ENCODE measurements around the gene MRPS18A. TPM values are rescaled to one million over a fixed set of nuclear protein-coding genes. Genes with fewer than 3 reads are reported as not detected.

Gene MRPS18A
- total and polyA plus RNA-seq, 9 of the 15 experiments (the other 6 are each of a cell fraction or from before 2014, with no cell fraction given) = 87.5 to 243 (median 125) TPM

DNA sequence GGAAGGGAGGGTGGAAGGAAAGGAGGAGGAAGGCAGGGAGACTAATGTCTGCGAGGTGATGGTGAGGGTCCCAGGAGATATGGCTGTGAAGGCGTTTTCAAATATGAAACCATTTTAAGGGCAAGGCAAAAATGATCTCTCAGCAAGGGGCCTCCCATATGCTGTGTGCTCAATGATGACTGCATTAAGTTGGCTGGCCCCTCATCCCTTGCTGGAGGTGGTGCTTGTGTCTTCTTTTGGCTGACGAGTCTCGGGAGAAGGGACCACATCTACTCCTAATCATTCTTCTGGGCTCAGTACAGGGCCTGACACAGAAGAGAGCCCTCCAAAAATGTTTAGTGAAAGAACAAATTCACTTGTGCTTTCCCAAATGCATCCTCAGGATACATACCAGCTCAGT is 23.0 kb upstream of the MRPS18A start (continued):
- TF ChIP-seq, protein P1, sequence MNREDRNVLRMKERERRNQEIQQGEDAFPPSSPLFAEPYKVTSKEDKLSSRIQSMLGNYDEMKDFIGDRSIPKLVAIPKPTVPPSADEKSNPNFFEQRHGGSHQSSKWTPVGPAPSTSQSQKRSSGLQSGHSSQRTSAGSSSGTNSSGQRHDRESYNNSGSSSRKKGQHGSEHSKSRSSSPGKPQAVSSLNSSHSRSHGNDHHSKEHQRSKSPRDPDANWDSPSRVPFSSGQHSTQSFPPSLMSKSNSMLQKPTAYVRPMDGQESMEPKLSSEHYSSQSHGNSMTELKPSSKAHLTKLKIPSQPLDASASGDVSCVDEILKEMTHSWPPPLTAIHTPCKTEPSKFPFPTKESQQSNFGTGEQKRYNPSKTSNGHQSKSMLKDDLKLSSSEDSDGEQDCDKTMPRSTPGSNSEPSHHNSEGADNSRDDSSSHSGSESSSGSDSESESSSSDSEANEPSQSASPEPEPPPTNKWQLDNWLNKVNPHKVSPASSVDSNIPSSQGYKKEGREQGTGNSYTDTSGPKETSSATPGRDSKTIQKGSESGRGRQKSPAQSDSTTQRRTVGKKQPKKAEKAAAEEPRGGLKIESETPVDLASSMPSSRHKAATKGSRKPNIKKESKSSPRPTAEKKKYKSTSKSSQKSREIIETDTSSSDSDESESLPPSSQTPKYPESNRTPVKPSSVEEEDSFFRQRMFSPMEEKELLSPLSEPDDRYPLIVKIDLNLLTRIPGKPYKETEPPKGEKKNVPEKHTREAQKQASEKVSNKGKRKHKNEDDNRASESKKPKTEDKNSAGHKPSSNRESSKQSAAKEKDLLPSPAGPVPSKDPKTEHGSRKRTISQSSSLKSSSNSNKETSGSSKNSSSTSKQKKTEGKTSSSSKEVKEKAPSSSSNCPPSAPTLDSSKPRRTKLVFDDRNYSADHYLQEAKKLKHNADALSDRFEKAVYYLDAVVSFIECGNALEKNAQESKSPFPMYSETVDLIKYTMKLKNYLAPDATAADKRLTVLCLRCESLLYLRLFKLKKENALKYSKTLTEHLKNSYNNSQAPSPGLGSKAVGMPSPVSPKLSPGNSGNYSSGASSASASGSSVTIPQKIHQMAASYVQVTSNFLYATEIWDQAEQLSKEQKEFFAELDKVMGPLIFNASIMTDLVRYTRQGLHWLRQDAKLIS (CRISPR knock-in tag; IDR thresholded peaks at IDR 0.05) = no peak
- TF ChIP-seq, protein P2, sequence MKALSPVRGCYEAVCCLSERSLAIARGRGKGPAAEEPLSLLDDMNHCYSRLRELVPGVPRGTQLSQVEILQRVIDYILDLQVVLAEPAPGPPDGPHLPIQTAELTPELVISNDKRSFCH (CRISPR knock-in tag; IDR thresholded peaks at IDR 0.05) = no peak
- TF ChIP-seq, protein P2 (tag; IDR thresholded peaks at IDR 0.05) = no peak
- TF ChIP-seq ZNF12 (CRISPR knock-in tag; IDR thresholded peaks at IDR 0.05) (no peak), SIN3A (IDR thresholded peaks at IDR 0.05; ENCODE audit: borderline replicate concordance in 2 of 2, control insufficient read depth in 1 of 2, low read depth in 2 of 2, low read length in 2 of 2) (no peak), SP1 (CRISPR knock-in tag; IDR thresholded peaks at IDR 0.05) (no peak), CHD2 (IDR thresholded peaks at IDR 0.05; ENCODE audit: low read depth, low read length) (no peak), CHD4 (IDR thresholded peaks at IDR 0.05; ENCODE audit: insufficient read depth, insufficient replicate concordance, low read depth, low read length, poor library complexity, severe bottlenecking) (no peak), XRCC3 (IDR thresholded peaks at IDR 0.05) (no peak)
